PC-3 (cell line): ENCODE measurements around the gene GCG.

Experiments
- CTCF ChIP-seq: fragments of 300-600 bp; sonication (generic); conservative IDR thresholded peaks from 2 replicates; pipeline ENCODE4 v1.5.1; 2017; ENCODE audit warnings: antibody characterized with exemption, low read depth, mild to moderate bottlenecking, low read length
- EZH2 ChIP-seq: fragments of 300-600 bp; sonication (generic); IDR thresholded peaks from one replicate; pipeline ENCODE4 v1.6.1; 2017; ENCODE audit warnings: antibody characterized with exemption, mild to moderate bottlenecking, low read length; ENCODE audit not compliant: unreplicated experiment
- EZH2phosphoT487 ChIP-seq: fragments of 300-600 bp; sonication (generic); IDR thresholded peaks from 2 replicates; pipeline ENCODE4 v1.6.1; 2018; ENCODE audit warnings: mild to moderate bottlenecking, antibody characterized with exemption, low read length, borderline replicate concordance

GRCh38 chr2:162159446-162159845 lies 7.4 kb upstream of the GCG start:
- TF ChIP-seq CTCF (no peak), EZH2phosphoT487 (no peak), EZH2 (no peak)
